Adrenal gland (tissue), 5 donors: Measurements from ENCODE around the gene HBP1.

Experiments
- CTCF ChIP-seq, 6 experiments: fragments of 450-650 bp in 4 of 6; fragments of 200-600 bp in 2 of 6; sonication (generic) in 1 of 6; IDR thresholded peaks; 1 replicate in 5 of 6; 2 replicates in 1 of 6; pipeline versions ENCODE4 v1.5.1 to v1.8.0; 2016 to 2021; ENCODE audit warnings: antibody characterized with exemption in 6 of 6, mild to moderate bottlenecking in 2 of 6, moderate library complexity in 1 of 6
- POLR2A ChIP-seq, 2 donors: fragments of 450-650 bp; IDR thresholded peaks; one replicate each; pipeline ENCODE4 v1.6.1; 2017; ENCODE audit warnings: antibody characterized with exemption in 2 of 2, mild to moderate bottlenecking in 2 of 2, moderate library complexity in 1 of 2
- donor health status: DM: no; HTN: no; CAD: no.

- TF ChIP-seq POLR2A (IDR thresholded peaks at IDR 0.05) (no peak), CTCF (IDR thresholded peaks at IDR 0.05) (no peak)
Measured at GRCh38 chr7:107242267-107242666, 73.5 kb downstream of the HBP1 start.
